GM18520 (cell line): ENCODE data around the gene NKX2-4.
"Not testable (repeated sequence)": the region's sequence is repeated elsewhere in the genome, so short reads cannot be mapped to it uniquely, and the experiment has no call there.

Experiments used
- ATAC-seq: cut with Tn5 transposase; IDR thresholded peaks from one replicate; pipeline ENCODE4 v1.9.1; 2021; ENCODE audit not compliant: unreplicated experiment

Gene NKX2-4

GRCh38 chr20:21394551-21394950, 2.8 kb downstream of the NKX2-4 start:
- ATAC-seq, result no peak

- ATAC-seq, result no peak
Measured at GRCh38 chr20:21393816-21394519, 3.4 kb downstream of the NKX2-4 start.

- no peak for ATAC-seq
Measured at GRCh38 chr20:21393166-21393565, 4.2 kb downstream of the NKX2-4 start.

- no peak for ATAC-seq
Measured at GRCh38 chr20:21391972-21392352, 5.4 kb downstream of the NKX2-4 start.

- no peak for ATAC-seq
Measured at GRCh38 chr20:21391185-21391971, 5.9 kb downstream of the NKX2-4 start.

- no peak for ATAC-seq
Measured at GRCh38 chr20:21390768-21391167, 6.6 kb downstream of the NKX2-4 start.

- ATAC-seq, result no peak
Measured at GRCh38 chr20:21389368-21389767, 8.0 kb downstream of the NKX2-4 start.

- no peak for ATAC-seq
Measured at GRCh38 chr20:21388566-21388965, 8.8 kb downstream of the NKX2-4 start.

- ATAC-seq, result no peak
Measured at GRCh38 chr20:21387528-21387927, 9.8 kb downstream of the NKX2-4 start.

- no peak for ATAC-seq
Measured at GRCh38 chr20:21386111-21386510, 11.2 kb downstream of the NKX2-4 start.

- ATAC-seq, result no peak
Measured at GRCh38 chr20:21384308-21384892, 12.9 kb downstream of the NKX2-4 start.

- ATAC-seq, result no peak
Measured at GRCh38 chr20:21381619-21382018, 15.7 kb downstream of the NKX2-4 start.

- ATAC-seq, result no peak
Measured at GRCh38 chr20:21380711-21381110, 16.6 kb downstream of the NKX2-4 start.

- ATAC-seq, result no peak
Measured at GRCh38 chr20:21378259-21378658, 19.1 kb downstream of the NKX2-4 start.

- ATAC-seq, result no peak
Measured at GRCh38 chr20:21377701-21378100, 19.6 kb downstream of the NKX2-4 start.

GRCh38 chr20:21376626-21377025, 20.7 kb downstream of the NKX2-4 start:
- ATAC-seq, result no peak

- ATAC-seq, result no peak
Measured at GRCh38 chr20:21373436-21373835, 23.9 kb downstream of the NKX2-4 start.

GRCh38 chr20:21372016-21372415, 25.3 kb downstream of the NKX2-4 start:
- ATAC-seq, result no peak

- ATAC-seq, result no peak
Measured at GRCh38 chr20:21371193-21371592, 26.1 kb downstream of the NKX2-4 start.

GRCh38 chr20:21368791-21369190, 28.5 kb downstream of the NKX2-4 start:
- no peak for ATAC-seq

GRCh38 chr20:21366273-21366672, 31.1 kb downstream of the NKX2-4 start:
- ATAC-seq, result not testable (repeated sequence)

- no peak for ATAC-seq
Measured at GRCh38 chr20:21365771-21366170, 31.6 kb downstream of the NKX2-4 start.
